GM21360 (cell line): ENCODE data around the gene CDIP1.

ENCODE experiments used
- ATAC-seq: cut with Tn5 transposase; IDR thresholded peaks from one replicate; pipeline ENCODE4 v1.9.1; 2021; ENCODE audit warnings: mild to moderate bottlenecking, moderate library complexity; ENCODE audit not compliant: unreplicated experiment

Gene CDIP1

DNA sequence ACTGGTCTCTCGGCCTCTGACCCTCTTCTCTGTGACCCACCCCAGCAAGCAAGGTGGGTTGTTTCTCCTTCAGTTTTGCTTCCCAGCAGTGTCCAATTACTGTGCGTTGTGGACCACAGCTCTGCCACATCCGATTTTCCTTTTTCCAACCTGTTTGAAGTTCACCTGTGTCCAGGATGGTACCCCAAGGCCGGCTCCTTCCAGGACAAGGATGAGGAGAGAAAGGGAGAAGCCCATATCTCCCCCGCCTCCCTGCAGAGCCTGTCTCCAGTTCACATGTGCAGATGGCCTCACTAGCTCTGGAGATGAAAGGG is 77.7 kb downstream of the CDIP1 start:
- ATAC-seq: no peak
